Suppressor macrophage treated with lipopolysaccharide for 4 hours (primary cell): ENCODE data around the gene ARHGAP30.

ENCODE experiments used
- DNase-seq: peaks from one replicate; pipeline ENCODE4 v3.0.0-alpha.2; 2020

Gene ARHGAP30

GRCh38 chr1:161008869-161009510 is 60.7 kb downstream of the ARHGAP30 start:
- no peak for DNase-seq

- no peak for DNase-seq
These were observed 62.3 kb downstream of the ARHGAP30 start for GRCh38 chr1:161007369-161007768.

- no peak for DNase-seq
These were observed 63.1 kb downstream of the ARHGAP30 start for GRCh38 chr1:161006563-161006962.

- DNase-seq: no peak
These were observed 68.2 kb downstream of the ARHGAP30 start for GRCh38 chr1:161001525-161001924.

GRCh38 chr1:161000736-161001480 is 68.8 kb downstream of the ARHGAP30 start:
- DNase-seq: no peak

GRCh38 chr1:160999376-160999775 is 70.3 kb downstream of the ARHGAP30 start:
- no peak for DNase-seq

- peak; percentile 73 for DNase-seq
These were observed 72.2 kb downstream of the ARHGAP30 start for GRCh38 chr1:160997323-160998038.
